Astrocyte (in vitro differentiated cells and primary cell): ENCODE results near the gene PTAFR. TPM values are rescaled to one million over a fixed set of nuclear protein-coding genes. Genes with fewer than 3 reads are reported as not detected.

Experiments
- DNase-seq: peaks from one replicate; pipeline ENCODE4 v3.0.0-alpha.2; 2010; ENCODE audit warnings: low read depth
- FAIRE-seq: peaks from 2 replicates; lab custom pipeline; 2011; peaks lifted over from hg19 to GRCh38; lab: Jason Lieb, UNC
- H2AFZ ChIP-seq: 2 replicates; pipeline ENCODE4 v1.6.0; 2012; ENCODE audit warnings: low read depth, low read length, inconsistent platforms
- H3K27ac ChIP-seq: 2 replicates; pipeline ENCODE4 v1.5.1; 2011; ENCODE audit warnings: low read depth, low read length, inconsistent platforms
- H3K27me3 ChIP-seq: 2 replicates; pipeline ENCODE4 v1.6.0; 2011; ENCODE audit warnings: low read length, inconsistent platforms; ENCODE audit not compliant: insufficient read depth
- H3K36me3 ChIP-seq: 2 replicates; pipeline ENCODE4 v1.5.1; 2011; ENCODE audit warnings: low read length, inconsistent platforms; ENCODE audit not compliant: insufficient read depth
- H3K4me1 ChIP-seq: 2 replicates; pipeline ENCODE4 v1.5.1; 2011; ENCODE audit warnings: low read length, inconsistent platforms; ENCODE audit not compliant: insufficient read depth
- H3K4me2 ChIP-seq: 2 replicates; pipeline ENCODE4 v1.6.0; 2012; ENCODE audit warnings: low read length, inconsistent platforms
- H3K4me3 ChIP-seq: 2 replicates; pipeline ENCODE4 v1.5.1; 2011; ENCODE audit warnings: low read depth, mild to moderate bottlenecking, low read length, inconsistent platforms; ENCODE audit not compliant: insufficient read depth
- H3K79me2 ChIP-seq: 2 replicates; pipeline ENCODE4 v1.6.0; 2012; ENCODE audit warnings: mild to moderate bottlenecking, low read length, inconsistent platforms; ENCODE audit not compliant: insufficient read depth
- H3K9ac ChIP-seq: 2 replicates; pipeline ENCODE4 v1.6.0; 2012; ENCODE audit warnings: mild to moderate bottlenecking, low read length, inconsistent platforms
- H3K9me3 ChIP-seq: 2 replicates; pipeline ENCODE4 v1.5.1; 2012; ENCODE audit warnings: low read depth, mild to moderate bottlenecking, low read length, inconsistent platforms; ENCODE audit not compliant: insufficient read depth
- H4K20me1 ChIP-seq: 2 replicates; pipeline ENCODE4 v1.6.0; 2012; ENCODE audit warnings: low read length, inconsistent platforms; ENCODE audit not compliant: insufficient read depth
- H3K27ac Mint-ChIP-seq: one replicate; pipeline ENCODE4 v1.8.0; 2021; ENCODE audit warnings: mild to moderate bottlenecking, mixed read lengths; ENCODE audit not compliant: unreplicated experiment
- H3K27me3 Mint-ChIP-seq: one replicate; pipeline ENCODE4 v1.8.0; 2021; ENCODE audit warnings: low read depth, mixed read lengths; ENCODE audit not compliant: unreplicated experiment
- H3K36me3 Mint-ChIP-seq: one replicate; pipeline ENCODE4 v1.8.0; 2021; ENCODE audit warnings: low read depth, mixed read lengths; ENCODE audit not compliant: unreplicated experiment
- H3K4me1 Mint-ChIP-seq: one replicate; pipeline ENCODE4 v1.8.0; 2021; ENCODE audit warnings: low read depth, mixed read lengths; ENCODE audit not compliant: unreplicated experiment
- H3K4me3 Mint-ChIP-seq: one replicate; pipeline ENCODE4 v1.8.0; 2021; ENCODE audit warnings: mild to moderate bottlenecking, moderate library complexity, mixed read lengths; ENCODE audit not compliant: unreplicated experiment
- H3K9me3 Mint-ChIP-seq: one replicate; pipeline ENCODE4 v1.8.0; 2021; ENCODE audit warnings: mild to moderate bottlenecking, mixed read lengths; ENCODE audit not compliant: unreplicated experiment
- EZH2 ChIP-seq: IDR thresholded peaks from 2 replicates; pipeline ENCODE4 v1.6.1; 2012; ENCODE audit warnings: mild to moderate bottlenecking, low read length, inconsistent platforms; ENCODE audit not compliant: insufficient read depth
- total RNA-seq: library from RNA; stranded (reverse); gene quantifications from 2 replicates; pipeline ENCODE4 v1.2.1, GENCODE V29; 2021
- TF ChIP-seq, protein P1 (sequence below): IDR thresholded peaks from 2 replicates; pipeline ENCODE4 v1.5.1; 2011; ENCODE audit warnings: low read depth, mild to moderate bottlenecking, inconsistent platforms, low read length, moderate library complexity; ENCODE audit not compliant: insufficient read depth

The PTAFR gene
- total RNA-seq, 1 donor from 2014 or later = 0.32 TPM

DNA sequence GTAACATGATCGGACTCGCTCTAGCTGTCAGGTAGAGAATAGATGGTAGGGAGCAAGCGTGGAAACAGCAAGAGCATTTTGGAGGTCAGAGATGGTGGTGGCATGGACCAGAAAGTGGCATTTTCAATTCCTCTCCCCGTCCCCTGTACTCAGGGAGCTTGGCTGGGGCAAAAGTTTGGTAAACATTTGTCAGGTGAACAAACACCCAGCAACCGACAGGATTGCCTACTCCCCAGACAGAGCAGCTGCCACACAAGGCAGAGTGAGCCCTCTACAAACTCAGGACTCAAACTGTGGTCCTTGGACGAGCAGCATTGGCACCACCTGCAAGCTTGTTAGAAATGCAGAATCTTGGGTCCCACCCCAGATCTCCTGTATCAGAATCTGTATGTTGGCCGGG, 14.3 kb downstream of the PTAFR start:
- no peak overlapping the region for H3K4me3 ChIP-seq
- FAIRE-seq (no peak), DNase-seq (no peak)
- H3K4me3 Mint-ChIP-seq = no peak overlapping the region
- peaks cover 8% of the 10 kb centered on the region for H3K4me1 ChIP-seq
- H3K36me3 ChIP-seq = no peaks in the 10 kb centered on the region
- H3K27ac Mint-ChIP-seq = no peak overlapping the region
- H3K27ac ChIP-seq = no peak overlapping the region
- no peaks in the 10 kb centered on the region for H3K36me3 Mint-ChIP-seq
- no peaks in the 10 kb centered on the region for H3K27me3 ChIP-seq
- TF ChIP-seq, protein P1, sequence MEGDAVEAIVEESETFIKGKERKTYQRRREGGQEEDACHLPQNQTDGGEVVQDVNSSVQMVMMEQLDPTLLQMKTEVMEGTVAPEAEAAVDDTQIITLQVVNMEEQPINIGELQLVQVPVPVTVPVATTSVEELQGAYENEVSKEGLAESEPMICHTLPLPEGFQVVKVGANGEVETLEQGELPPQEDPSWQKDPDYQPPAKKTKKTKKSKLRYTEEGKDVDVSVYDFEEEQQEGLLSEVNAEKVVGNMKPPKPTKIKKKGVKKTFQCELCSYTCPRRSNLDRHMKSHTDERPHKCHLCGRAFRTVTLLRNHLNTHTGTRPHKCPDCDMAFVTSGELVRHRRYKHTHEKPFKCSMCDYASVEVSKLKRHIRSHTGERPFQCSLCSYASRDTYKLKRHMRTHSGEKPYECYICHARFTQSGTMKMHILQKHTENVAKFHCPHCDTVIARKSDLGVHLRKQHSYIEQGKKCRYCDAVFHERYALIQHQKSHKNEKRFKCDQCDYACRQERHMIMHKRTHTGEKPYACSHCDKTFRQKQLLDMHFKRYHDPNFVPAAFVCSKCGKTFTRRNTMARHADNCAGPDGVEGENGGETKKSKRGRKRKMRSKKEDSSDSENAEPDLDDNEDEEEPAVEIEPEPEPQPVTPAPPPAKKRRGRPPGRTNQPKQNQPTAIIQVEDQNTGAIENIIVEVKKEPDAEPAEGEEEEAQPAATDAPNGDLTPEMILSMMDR = no peak
- TF ChIP-seq EZH2 = no peak
- no peaks in the 10 kb centered on the region for H3K79me2 ChIP-seq
- no peak overlapping the region for H3K9ac ChIP-seq
- peaks cover 6% of the 10 kb centered on the region for H3K4me1 Mint-ChIP-seq
- H2AFZ ChIP-seq = no peak overlapping the region
- no peaks in the 10 kb centered on the region for H3K9me3 ChIP-seq
- peaks cover 3% of the 10 kb centered on the region for H3K9me3 Mint-ChIP-seq
- no peaks in the 10 kb centered on the region for H3K27me3 Mint-ChIP-seq
- H4K20me1 ChIP-seq = no peaks in the 10 kb centered on the region
- H3K4me2 ChIP-seq = no peak overlapping the region

DNA sequence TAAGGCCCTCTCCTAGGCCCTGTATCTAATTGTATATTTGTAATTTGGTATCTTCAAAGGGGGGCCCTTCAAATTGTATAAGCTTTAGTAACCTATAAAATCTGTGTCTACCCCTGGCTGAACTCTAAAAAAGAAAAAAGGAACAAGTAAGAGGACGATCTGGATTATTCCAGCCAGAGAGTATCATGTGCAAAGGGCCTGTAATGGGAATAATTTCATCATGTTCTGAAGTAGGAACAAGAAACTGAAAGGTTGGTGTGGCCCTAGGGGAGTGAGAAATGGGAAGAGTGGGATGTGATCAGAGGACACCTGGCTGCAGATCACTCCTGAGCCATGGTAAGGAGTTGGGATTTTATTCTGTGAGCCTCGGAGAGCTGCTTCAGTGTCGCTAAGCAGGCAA, 14.7 kb downstream of the PTAFR start:
- H2AFZ ChIP-seq = no peak overlapping the region
- FAIRE-seq = no peak
- H3K9ac ChIP-seq = no peak overlapping the region
- no peaks in the 10 kb centered on the region for H3K36me3 Mint-ChIP-seq
- no peak overlapping the region for H3K27ac ChIP-seq
- TF ChIP-seq, protein P1 = no peak
- no peak for TF ChIP-seq EZH2
- peaks cover 6% of the 10 kb centered on the region for H3K4me1 Mint-ChIP-seq
- H3K4me2 ChIP-seq = no peak overlapping the region
- H3K4me3 ChIP-seq = no peak overlapping the region
- peaks cover 2% of the 10 kb centered on the region for H3K9me3 Mint-ChIP-seq
- no peaks in the 10 kb centered on the region for H3K9me3 ChIP-seq
- no peak for DNase-seq
- H3K27ac Mint-ChIP-seq = no peak overlapping the region
- no peaks in the 10 kb centered on the region for H3K27me3 Mint-ChIP-seq
- H3K36me3 ChIP-seq = no peaks in the 10 kb centered on the region
- peaks cover 8% of the 10 kb centered on the region for H3K4me1 ChIP-seq
- H3K4me3 Mint-ChIP-seq = no peak overlapping the region
- H4K20me1 ChIP-seq = no peaks in the 10 kb centered on the region
- no peaks in the 10 kb centered on the region for H3K27me3 ChIP-seq
- no peaks in the 10 kb centered on the region for H3K79me2 ChIP-seq

DNA sequence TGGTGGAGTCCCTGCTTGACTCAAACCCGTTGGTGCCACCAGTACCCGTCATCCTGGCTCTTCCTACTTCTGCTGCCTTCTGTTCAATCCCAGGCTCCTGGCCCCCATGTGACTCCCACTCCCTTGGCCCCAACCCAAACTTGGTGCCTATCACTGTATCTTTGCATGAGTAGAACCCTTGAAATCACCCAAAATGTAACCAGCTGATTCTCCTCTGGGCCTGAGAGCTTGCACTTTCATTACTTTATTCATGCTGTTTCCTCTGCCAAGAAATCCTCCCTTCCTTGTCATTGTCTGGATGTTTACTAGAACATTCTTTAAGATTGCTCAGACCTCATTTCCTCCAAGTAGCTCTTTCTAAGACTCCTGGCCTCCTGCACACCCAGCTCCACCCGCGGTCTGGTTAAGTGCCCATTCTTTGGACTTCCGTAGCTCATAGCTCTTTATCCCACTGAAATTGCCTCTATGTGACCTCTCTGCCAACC, 15.7 kb downstream of the PTAFR start:
- H3K27ac ChIP-seq = no peak overlapping the region
- Mint-ChIP-seq H3K4me1 (peaks cover 6% of the 10 kb centered on the region), H3K4me3 (no peak overlapping the region), H3K9me3 (peaks cover 2% of the 10 kb centered on the region), H3K36me3 (no peaks in the 10 kb centered on the region), H3K27me3 (no peaks in the 10 kb centered on the region), H3K27ac (no peak overlapping the region)
- peak overlapping the region; percentile 2 for H3K4me2 ChIP-seq
- peaks cover 8% of the 10 kb centered on the region for H3K4me1 ChIP-seq
- peak overlapping the region; percentile 16 for H2AFZ ChIP-seq
- TF ChIP-seq EZH2 = no peak
- TF ChIP-seq, protein P1 = no peak
- no peaks in the 10 kb centered on the region for H3K27me3 ChIP-seq
- no peak overlapping the region for H3K9ac ChIP-seq
- no peaks in the 10 kb centered on the region for H3K36me3 ChIP-seq
- no peaks in the 10 kb centered on the region for H4K20me1 ChIP-seq
- H3K9me3 ChIP-seq = no peaks in the 10 kb centered on the region
- H3K79me2 ChIP-seq = no peaks in the 10 kb centered on the region
- H3K4me3 ChIP-seq = no peak overlapping the region
- FAIRE-seq (no peak), DNase-seq (peak; percentile 91)
